Body of pancreas (tissue), 4 donors: ENCODE data around the gene ERCC1. TPM values are rescaled to one million over a fixed set of nuclear protein-coding genes. Genes with fewer than 3 reads are reported as not detected.
A peak's percentile ranks its signal among the peaks of the same experiment; 100 is the strongest.
"Not testable (repeated sequence)": the region's sequence is repeated elsewhere in the genome, so short reads cannot be mapped to it uniquely, and the experiment has no call there.

Experiments used
- ATAC-seq: fragments of 150-250 bp; one replicate; pipeline ENCODE4 v1.9.1; 2016
- DNase-seq, 4 donors: peaks; one replicate each; pipeline ENCODE4 v3.0.0-alpha.2; 2019
- H3K27ac ChIP-seq, 4 donors: fragments of 200-600 bp; sonication (generic); 1 replicate in 3 of 4; 2 replicates in 1 of 4; pipeline versions ENCODE4 v1.5.1 to v1.6.1; 2016 to 2019; ENCODE audit warnings: mild to moderate bottlenecking in 1 of 4, mixed read lengths in 1 of 4, moderate library complexity in 1 of 4
- H3K27me3 ChIP-seq, 2 donors: fragments of 200-600 bp; sonication (generic); one replicate each; pipeline ENCODE4 v1.6.0; 2016; ENCODE audit warnings: mild to moderate bottlenecking in 1 of 2
- H3K36me3 ChIP-seq, 2 donors: fragments of 200-600 bp; sonication (generic); replicated peaks in 1 of 2; 2 replicates each; pipeline ENCODE4 v1.5.1; 2016; ENCODE audit warnings: low read depth in 2 of 2; ENCODE audit not compliant: insufficient read depth in 1 of 2
- H3K4me1 ChIP-seq: fragments of 200-600 bp; sonication (generic); one replicate; pipeline ENCODE4 v1.6.0; 2016
- H3K4me3 ChIP-seq, 2 donors: fragments of 200-600 bp; sonication (generic); 1 replicate in 1 of 2; 2 replicates in 1 of 2; pipeline ENCODE4 v1.5.1; 2016 to 2019
- H3K9me3 ChIP-seq, 3 donors: fragments of 200-600 bp; sonication (generic); 1 replicate in 2 of 3; 2 replicates in 1 of 3; pipeline ENCODE4 v1.5.1; 2016
- POLR2A ChIP-seq, 3 donors: fragments of 450-650 bp; IDR thresholded peaks; one replicate each; pipeline ENCODE4 v1.6.1; 2016; ENCODE audit warnings: antibody characterized with exemption in 3 of 3, mild to moderate bottlenecking in 2 of 3
- WGBS, 2 donors: methylation state at CpG; one replicate each; pipeline ENCODE4 v1.1.5; 2017; 5-methylcytosine and 5-hydroxymethylcytosine counted together
- intact Hi-C: fragments of 100-400 bp; cut with DNase I; formaldehyde crosslinking; loops from one replicate; pipeline ENCODE4 v1.15.1; 2023
- total RNA-seq, 2 donors: library from RNA; depleted of rRNA; stranded (reverse); fragments of >200 nt; gene quantifications; one replicate each; pipeline ENCODE4 v1.1.0, GENCODE V29; 2016
- TF ChIP-seq, protein P1 (sequence below), 7 experiments: fragments of 450-650 bp in 4 of 7; fragments of 200-600 bp in 3 of 7; sonication (generic) in 3 of 7; IDR thresholded peaks; one replicate each; pipeline ENCODE4 v1.5.1; 2016 to 2019; ENCODE audit warnings: antibody characterized with exemption in 7 of 7

ERCC1 gene
- total RNA-seq, 2 donors from 2014 or later, result 91.3 to 97.9 TPM

DNA sequence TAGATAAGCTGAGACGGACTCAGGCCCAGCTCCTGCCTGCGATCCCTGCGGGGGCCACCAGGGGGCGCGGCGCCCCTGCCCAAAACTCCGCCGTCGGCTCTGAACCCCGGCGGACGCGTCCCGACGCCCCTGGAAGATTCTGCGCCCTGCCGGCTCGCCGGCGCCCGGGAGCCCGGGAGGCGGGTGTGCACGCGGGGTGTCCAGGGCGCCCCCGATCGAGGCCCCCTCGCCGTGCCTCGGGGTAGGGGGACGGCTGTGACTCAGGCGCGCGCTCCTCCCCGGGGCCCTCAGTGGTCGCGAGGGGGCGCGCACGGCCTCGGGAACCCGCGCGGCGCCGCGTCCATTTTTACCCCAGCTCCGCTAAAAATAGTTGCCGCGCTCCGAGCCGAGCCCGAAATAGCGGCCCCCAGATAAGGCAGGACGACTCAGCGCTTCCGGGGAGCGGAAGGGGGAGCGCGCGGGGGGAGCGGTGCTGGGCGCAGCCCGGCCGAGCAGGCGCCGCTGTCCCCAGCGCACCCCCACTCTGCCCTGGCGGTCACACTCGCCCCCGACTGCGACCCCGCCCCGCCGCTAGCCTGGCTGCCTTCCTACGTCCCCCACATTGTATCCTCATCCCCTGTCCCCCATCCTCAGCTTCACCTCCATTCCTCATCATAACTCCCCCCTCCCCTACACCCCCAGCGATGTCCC, 16.0 kb upstream of the ERCC1 start:
- Histone ChIP-seq H3K4me3 (peak overlapping the region; percentile 30 to 63), H3K36me3 (no peaks in the 10 kb centered on the region), H3K9me3 (no peaks in the 10 kb centered on the region), H3K27ac (peak overlapping the region; percentile 63 to 91 (median 88)), H3K27me3 (no peaks in the 10 kb centered on the region), H3K4me1 (peaks cover 23% of the 10 kb centered on the region)
- intact Hi-C loops, result loop anchor here (5.0 kb wide), 1 partner anchor 43 kb away; no protein-coding TSS in a partner anchor
- DNase-seq (peak; percentile 78 to 85 (median 82)), ATAC-seq (peak; percentile 57)
- peak in 2 of 3 donors; percentile 5 to 27 for TF ChIP-seq POLR2A (IDR thresholded peaks at IDR 0.05)
- TF ChIP-seq, protein P1, sequence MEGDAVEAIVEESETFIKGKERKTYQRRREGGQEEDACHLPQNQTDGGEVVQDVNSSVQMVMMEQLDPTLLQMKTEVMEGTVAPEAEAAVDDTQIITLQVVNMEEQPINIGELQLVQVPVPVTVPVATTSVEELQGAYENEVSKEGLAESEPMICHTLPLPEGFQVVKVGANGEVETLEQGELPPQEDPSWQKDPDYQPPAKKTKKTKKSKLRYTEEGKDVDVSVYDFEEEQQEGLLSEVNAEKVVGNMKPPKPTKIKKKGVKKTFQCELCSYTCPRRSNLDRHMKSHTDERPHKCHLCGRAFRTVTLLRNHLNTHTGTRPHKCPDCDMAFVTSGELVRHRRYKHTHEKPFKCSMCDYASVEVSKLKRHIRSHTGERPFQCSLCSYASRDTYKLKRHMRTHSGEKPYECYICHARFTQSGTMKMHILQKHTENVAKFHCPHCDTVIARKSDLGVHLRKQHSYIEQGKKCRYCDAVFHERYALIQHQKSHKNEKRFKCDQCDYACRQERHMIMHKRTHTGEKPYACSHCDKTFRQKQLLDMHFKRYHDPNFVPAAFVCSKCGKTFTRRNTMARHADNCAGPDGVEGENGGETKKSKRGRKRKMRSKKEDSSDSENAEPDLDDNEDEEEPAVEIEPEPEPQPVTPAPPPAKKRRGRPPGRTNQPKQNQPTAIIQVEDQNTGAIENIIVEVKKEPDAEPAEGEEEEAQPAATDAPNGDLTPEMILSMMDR (IDR thresholded peaks at IDR 0.05), result peak; percentile 96 to 100 (median 98)
- WGBS, 2 donors, result 1% methylated on average over 20 to 53 of the region's 78 CpGs

DNA sequence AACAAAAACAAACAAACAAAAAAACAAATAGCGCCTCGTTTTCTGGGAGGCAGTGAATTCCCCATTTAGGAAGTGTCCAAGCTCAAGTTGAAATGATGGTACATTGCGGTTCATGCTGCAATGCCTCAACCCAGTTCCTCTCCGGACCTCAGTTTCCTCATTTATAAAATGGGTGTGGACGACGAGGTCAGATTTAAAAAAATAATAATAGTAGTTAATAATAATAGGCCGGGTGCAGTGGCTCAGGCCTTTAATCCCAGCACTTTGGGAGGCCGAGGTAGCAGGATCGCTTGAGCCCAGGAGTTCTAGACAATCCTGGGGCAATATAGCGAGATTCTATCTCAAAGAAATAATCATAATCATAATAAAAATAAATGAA, 15.5 kb upstream of the ERCC1 start:
- Histone ChIP-seq H3K4me3 (peak overlapping the region in 1 of 2 donors; percentile 63), H3K9me3 (no peaks in the 10 kb centered on the region), H3K27me3 (no peaks in the 10 kb centered on the region), H3K4me1 (peaks cover 17% of the 10 kb centered on the region), H3K27ac (peak overlapping the region in 3 of 4 donors; percentile 87 to 91 (median 90)), H3K36me3 (no peaks in the 10 kb centered on the region)
- intact Hi-C loops, result loop anchor here (5.0 kb wide), 1 partner anchor 43 kb away; no protein-coding TSS in a partner anchor
- TF ChIP-seq, protein P1 (IDR thresholded peaks at IDR 0.05), result no peak
- TF ChIP-seq POLR2A (IDR thresholded peaks at IDR 0.05), result no peak
- ATAC-seq, result no peak
- 24 to 25% methylated on average over 10 of the region's 10 CpGs for WGBS, 2 donors
- no peak for DNase-seq

DNA sequence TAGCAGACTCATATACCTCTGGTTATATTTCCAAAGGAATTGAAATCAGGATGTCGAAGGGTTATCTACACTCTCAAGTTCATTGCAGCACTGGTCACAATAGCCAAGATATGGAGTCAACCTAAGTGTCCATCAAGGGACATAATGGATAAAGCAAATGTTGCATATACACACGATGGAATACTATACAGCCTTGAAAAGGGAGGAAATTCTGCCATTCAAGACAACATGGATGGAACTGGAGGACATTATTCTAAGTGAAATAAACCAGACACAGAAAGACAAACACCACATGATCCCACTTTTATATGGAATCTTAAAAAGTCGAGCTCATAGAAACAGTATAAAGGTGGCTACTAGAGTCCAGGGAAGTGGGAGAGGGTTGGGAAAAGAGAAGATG, 13.6 kb upstream of the ERCC1 start:
- Histone ChIP-seq H3K36me3 (no peaks in the 10 kb centered on the region), H3K4me3 (no peak overlapping the region), H3K4me1 (peaks cover 5% of the 10 kb centered on the region), H3K27me3 (no peaks in the 10 kb centered on the region), H3K27ac (no peak overlapping the region), H3K9me3 (no peaks in the 10 kb centered on the region)
- intact Hi-C loops, result loop anchor here (5.0 kb wide), 1 partner anchor 45 kb away; no protein-coding TSS in a partner anchor
- DNase-seq (no peak), ATAC-seq (no peak)
- WGBS, 2 donors, result 74 to 77% methylated on average over 3 of the region's 3 CpGs
- TF ChIP-seq, protein P1 (IDR thresholded peaks at IDR 0.05), result no peak
- no peak for TF ChIP-seq POLR2A (IDR thresholded peaks at IDR 0.05)

DNA sequence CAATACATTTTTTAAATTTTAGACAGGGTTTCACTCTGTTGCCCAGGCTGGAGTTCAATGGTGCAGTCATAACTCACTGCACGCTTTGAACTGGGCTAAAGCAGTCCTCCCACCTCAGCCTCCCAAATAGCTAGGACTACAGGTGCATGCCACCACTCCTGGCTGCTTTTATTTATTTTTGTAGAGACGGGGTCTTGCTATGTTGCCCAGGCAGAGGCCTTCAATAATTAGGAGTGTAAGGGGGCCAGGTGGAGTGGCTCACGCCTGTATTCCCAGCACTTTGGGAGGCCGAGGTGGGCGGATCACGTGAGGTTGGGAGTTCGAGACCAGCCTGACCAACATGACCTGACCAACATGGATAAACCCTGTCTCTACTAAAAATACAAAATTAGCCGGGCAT, 8.8 kb upstream of the ERCC1 start:
- WGBS, 2 donors, result 75 to 87% methylated on average over 4 to 8 of the region's 8 CpGs
- H3K9me3 ChIP-seq, H3K27me3 ChIP-seq, H3K36me3 ChIP-seq, DNase-seq, ATAC-seq, H3K27ac ChIP-seq, H3K4me3 ChIP-seq, intact Hi-C loops: not testable (repeated sequence)
- H3K4me1 ChIP-seq, result peaks cover 12% of the 10 kb centered on the region

DNA sequence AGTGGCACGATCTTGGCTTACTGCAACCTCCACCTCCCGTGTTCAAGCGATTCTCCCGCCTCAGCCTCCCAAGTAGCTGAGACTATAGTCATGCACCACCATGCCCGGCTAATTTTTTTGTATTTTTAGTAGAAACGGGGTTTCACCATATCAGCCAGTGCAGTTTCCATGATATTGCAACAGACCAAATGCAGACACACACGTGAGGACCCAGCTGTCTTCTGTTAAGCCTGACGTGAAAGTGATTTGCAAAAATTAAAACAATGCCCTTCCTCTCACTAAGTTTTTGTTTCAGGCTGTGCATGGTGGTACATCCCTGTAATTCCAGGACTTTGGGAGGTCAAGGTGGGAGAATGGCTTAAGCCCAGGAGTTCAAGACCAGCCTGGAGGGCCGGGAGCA, 7.3 kb upstream of the ERCC1 start:
- H3K4me3 ChIP-seq, DNase-seq, H3K9me3 ChIP-seq, ATAC-seq, H3K27ac ChIP-seq, H3K27me3 ChIP-seq, H3K36me3 ChIP-seq, intact Hi-C loops: not testable (repeated sequence)
- WGBS, 2 donors, result 50 to 61% methylated on average over 9 of the region's 9 CpGs
- H3K4me1 ChIP-seq, result peaks cover 12% of the 10 kb centered on the region

DNA sequence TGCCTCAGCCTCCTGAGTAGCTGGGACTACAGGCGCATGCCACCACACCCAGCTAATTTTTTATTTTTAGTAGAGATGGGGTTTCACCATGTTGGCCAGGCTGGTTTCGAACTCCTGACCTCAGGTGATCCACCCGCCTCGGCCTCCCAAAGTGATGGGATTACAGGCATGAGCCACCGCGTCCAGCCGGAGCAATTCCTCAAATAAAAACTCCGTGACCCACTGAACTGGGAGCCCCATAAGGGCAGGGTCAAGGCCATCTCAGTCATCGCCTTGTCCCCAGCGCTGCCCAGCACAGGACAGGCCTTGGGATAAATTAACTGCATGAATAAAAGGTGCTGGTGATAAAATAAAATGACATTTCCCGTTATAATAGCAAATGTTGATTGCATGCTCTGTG, 6.2 kb upstream of the ERCC1 start:
- H3K4me1 ChIP-seq, result peaks cover 16% of the 10 kb centered on the region
- H3K9me3 ChIP-seq, ATAC-seq, H3K36me3 ChIP-seq, H3K27ac ChIP-seq, DNase-seq, intact Hi-C loops, H3K27me3 ChIP-seq, H3K4me3 ChIP-seq: not testable (repeated sequence)
- WGBS, 2 donors, result 52 to 63% methylated on average over 11 of the region's 11 CpGs
